GM18867 (cell line): ENCODE measurements around the gene COL6A3.
A peak's percentile ranks its signal among the peaks of the same experiment; 100 is the strongest.

Experiments
- ATAC-seq: cut with Tn5 transposase; IDR thresholded peaks from one replicate; pipeline ENCODE4 v1.9.1; 2021; ENCODE audit warnings: mild to moderate bottlenecking, moderate library complexity; ENCODE audit not compliant: unreplicated experiment

COL6A3 gene

GRCh38 chr2:237445611-237446337 lies 31.8 kb upstream of the COL6A3 start:
- ATAC-seq: no peak

GRCh38 chr2:237444071-237444470 lies 30.1 kb upstream of the COL6A3 start:
- no peak for ATAC-seq

GRCh38 chr2:237441605-237442274 lies 27.8 kb upstream of the COL6A3 start:
- ATAC-seq: no peak

- ATAC-seq: no peak
Observed at GRCh38 chr2:237440819-237441281, 26.9 kb upstream of the COL6A3 start.

GRCh38 chr2:237438080-237438940 lies 24.3 kb upstream of the COL6A3 start:
- no peak for ATAC-seq

GRCh38 chr2:237437566-237437965 lies 23.6 kb upstream of the COL6A3 start:
- ATAC-seq: no peak

GRCh38 chr2:237435844-237436587 lies 22.1 kb upstream of the COL6A3 start:
- ATAC-seq: no peak

- no peak for ATAC-seq
Observed at GRCh38 chr2:237434866-237435311, 20.9 kb upstream of the COL6A3 start.

- no peak for ATAC-seq
Observed at GRCh38 chr2:237433920-237434676, 20.1 kb upstream of the COL6A3 start.

GRCh38 chr2:237432484-237433092 lies 18.6 kb upstream of the COL6A3 start:
- no peak for ATAC-seq

- no peak for ATAC-seq
Observed at GRCh38 chr2:237431837-237432236, 17.9 kb upstream of the COL6A3 start.

GRCh38 chr2:237431372-237431771 lies 17.4 kb upstream of the COL6A3 start:
- ATAC-seq: no peak

- ATAC-seq: no peak
Observed at GRCh38 chr2:237430861-237431260, 16.9 kb upstream of the COL6A3 start.

- no peak for ATAC-seq
Observed at GRCh38 chr2:237429753-237430152, 15.8 kb upstream of the COL6A3 start.

- peak; percentile 72 for ATAC-seq
Observed at GRCh38 chr2:237427769-237428506, 14.0 kb upstream of the COL6A3 start.

GRCh38 chr2:237426517-237426916 lies 12.6 kb upstream of the COL6A3 start:
- ATAC-seq: no peak

GRCh38 chr2:237425320-237425719 lies 11.4 kb upstream of the COL6A3 start:
- no peak for ATAC-seq

- ATAC-seq: no peak
Observed at GRCh38 chr2:237424544-237424943, 10.6 kb upstream of the COL6A3 start.

- no peak for ATAC-seq
Observed at GRCh38 chr2:237423891-237424290, 9.9 kb upstream of the COL6A3 start.
